Activated naive CD4-positive, alpha-beta T cell treated with anti-CD3 and anti-CD28 coated beads, Interleukin-2, amount 50 U/mL, for 16 hours (primary cell): Measurements from ENCODE around the gene ZNF26.

Experiments used
- DNase-seq: peaks from one replicate; pipeline ENCODE4 v3.0.0-alpha.2; 2020

Gene ZNF26

GRCh38 chr12:133063556-133063955 lies 77.4 kb downstream of the ZNF26 start:
- no peak for DNase-seq

GRCh38 chr12:133073836-133074235 lies 87.7 kb downstream of the ZNF26 start:
- no peak for DNase-seq
